Right atrium auricular region (tissue), 2 donors: Measurements from ENCODE around the gene AOPEP. TPM values are rescaled to one million over a fixed set of nuclear protein-coding genes. Genes with fewer than 3 reads are reported as not detected.
A peak's percentile ranks its signal among the peaks of the same experiment; 100 is the strongest.

Source experiments
- DNase-seq: peaks from one replicate; pipeline ENCODE4 v3.0.0-alpha.2; 2019; ENCODE audit warnings: low spot score
- H3K27ac ChIP-seq, 2 donors: fragments of 200-600 bp; sonication (generic); 1 replicate in 1 of 2; 2 replicates in 1 of 2; pipeline ENCODE4 v1.5.1; 2016 to 2019
- H3K27me3 ChIP-seq, 2 donors: fragments of 200-600 bp; sonication (generic); one replicate each; pipeline versions ENCODE4 v1.5.1 to v1.6.0; 2017 to 2019
- H3K36me3 ChIP-seq: fragments of 200-600 bp; sonication (generic); one replicate; pipeline ENCODE4 v1.5.1; 2016
- H3K4me1 ChIP-seq, 2 donors: fragments of 200-600 bp; sonication (generic); one replicate each; pipeline versions ENCODE4 v1.5.1 to v1.6.0; 2017 to 2019
- H3K4me3 ChIP-seq, 2 donors: fragments of 200-600 bp; sonication (generic); 1 replicate in 1 of 2; 2 replicates in 1 of 2; pipeline ENCODE4 v1.5.1; 2017 to 2019; ENCODE audit warnings: mild to moderate bottlenecking in 1 of 2, moderate library complexity in 1 of 2
- H3K9me3 ChIP-seq, 2 donors: fragments of 200-600 bp; sonication (generic); one replicate each; pipeline ENCODE4 v1.5.1; 2019
- CTCF ChIP-seq, 2 donors: fragments of 200-600 bp; sonication (generic); IDR thresholded peaks; one replicate each; pipeline ENCODE4 v1.5.1; 2019; ENCODE audit warnings: antibody characterized with exemption in 2 of 2
- total RNA-seq, 2 donors: library from RNA; depleted of rRNA; stranded (reverse); fragments of >200 nt; gene quantifications; one replicate each; pipeline ENCODE4 v1.1.0, GENCODE V29; 2016

The AOPEP gene
- total RNA-seq, 2 donors from 2014 or later, result 262 to 314 TPM

GRCh38 chr9:95030344-95030743 is 303.8 kb downstream of the AOPEP start:
- Histone ChIP-seq H3K4me1 (peaks cover 0 to 86% of the 10 kb centered on the region in 2 donors), H3K27ac (peak overlapping the region; percentile 87 to 88), H3K4me3 (no peak overlapping the region), H3K27me3 (no peaks in the 10 kb centered on the region), H3K9me3 (no peaks in the 10 kb centered on the region), H3K36me3 (peaks cover 19% of the 10 kb centered on the region)
- TF ChIP-seq CTCF (IDR thresholded peaks at IDR 0.05), result no peak
- DNase-seq, result no peak

GRCh38 chr9:95030920-95031642 is 304.6 kb downstream of the AOPEP start:
- Histone ChIP-seq H3K27ac (peak overlapping the region; percentile 87 to 88), H3K36me3 (peaks cover 19% of the 10 kb centered on the region), H3K4me3 (no peak overlapping the region), H3K4me1 (peaks cover 0 to 85% of the 10 kb centered on the region in 2 donors), H3K27me3 (no peaks in the 10 kb centered on the region), H3K9me3 (no peaks in the 10 kb centered on the region)
- TF ChIP-seq CTCF (IDR thresholded peaks at IDR 0.05), result no peak
- no peak for DNase-seq

- Histone ChIP-seq H3K4me1 (peaks cover 0 to 88% of the 10 kb centered on the region in 2 donors), H3K4me3 (no peak overlapping the region)
These were observed 305.4 kb downstream of the AOPEP start for GRCh38 chr9:95031711-95032461.

GRCh38 chr9:95032580-95033341 is 306.3 kb downstream of the AOPEP start:
- Histone ChIP-seq H3K4me1 (peaks cover 0 to 89% of the 10 kb centered on the region in 2 donors), H3K9me3 (no peaks in the 10 kb centered on the region), H3K4me3 (no peak overlapping the region), H3K36me3 (peaks cover 25% of the 10 kb centered on the region), H3K27me3 (no peaks in the 10 kb centered on the region), H3K27ac (peak overlapping the region; percentile 87 to 88)
- TF ChIP-seq CTCF (IDR thresholded peaks at IDR 0.05), result no peak
- no peak for DNase-seq

More at GRCh38 chr9:95031711-95032461, 305.4 kb downstream of the AOPEP start:
- H3K27ac ChIP-seq, result peak overlapping the region; percentile 87 to 88
- no peak for DNase-seq
- TF ChIP-seq CTCF (IDR thresholded peaks at IDR 0.05), result no peak
- H3K36me3 ChIP-seq, result peaks cover 19% of the 10 kb centered on the region
- H3K27me3 ChIP-seq, result no peaks in the 10 kb centered on the region
- H3K9me3 ChIP-seq, result no peaks in the 10 kb centered on the region

GRCh38 chr9:95035846-95036245 is 309.3 kb downstream of the AOPEP start:
- DNase-seq, result no peak
- H3K9me3 ChIP-seq, result no peaks in the 10 kb centered on the region
- H3K36me3 ChIP-seq, result peaks cover 37% of the 10 kb centered on the region
- peaks cover 0 to 86% of the 10 kb centered on the region in 2 donors for H3K4me1 ChIP-seq
- no peak overlapping the region for H3K4me3 ChIP-seq
- peak overlapping the region; percentile 23 to 51 for H3K27ac ChIP-seq
- no peaks in the 10 kb centered on the region for H3K27me3 ChIP-seq
- no peak for TF ChIP-seq CTCF (IDR thresholded peaks at IDR 0.05)
